ENCODE data around the gene GJD3. TPM values are rescaled to one million over a fixed set of nuclear protein-coding genes. Genes with fewer than 3 reads are reported as not detected.

The GJD3 gene
- total and polyA plus RNA-seq, 9 of the 15 experiments (the other 6 are each of a cell fraction or from before 2014, with no cell fraction given): 0.17 to 0.38 TPM; not detected in 7

DNA sequence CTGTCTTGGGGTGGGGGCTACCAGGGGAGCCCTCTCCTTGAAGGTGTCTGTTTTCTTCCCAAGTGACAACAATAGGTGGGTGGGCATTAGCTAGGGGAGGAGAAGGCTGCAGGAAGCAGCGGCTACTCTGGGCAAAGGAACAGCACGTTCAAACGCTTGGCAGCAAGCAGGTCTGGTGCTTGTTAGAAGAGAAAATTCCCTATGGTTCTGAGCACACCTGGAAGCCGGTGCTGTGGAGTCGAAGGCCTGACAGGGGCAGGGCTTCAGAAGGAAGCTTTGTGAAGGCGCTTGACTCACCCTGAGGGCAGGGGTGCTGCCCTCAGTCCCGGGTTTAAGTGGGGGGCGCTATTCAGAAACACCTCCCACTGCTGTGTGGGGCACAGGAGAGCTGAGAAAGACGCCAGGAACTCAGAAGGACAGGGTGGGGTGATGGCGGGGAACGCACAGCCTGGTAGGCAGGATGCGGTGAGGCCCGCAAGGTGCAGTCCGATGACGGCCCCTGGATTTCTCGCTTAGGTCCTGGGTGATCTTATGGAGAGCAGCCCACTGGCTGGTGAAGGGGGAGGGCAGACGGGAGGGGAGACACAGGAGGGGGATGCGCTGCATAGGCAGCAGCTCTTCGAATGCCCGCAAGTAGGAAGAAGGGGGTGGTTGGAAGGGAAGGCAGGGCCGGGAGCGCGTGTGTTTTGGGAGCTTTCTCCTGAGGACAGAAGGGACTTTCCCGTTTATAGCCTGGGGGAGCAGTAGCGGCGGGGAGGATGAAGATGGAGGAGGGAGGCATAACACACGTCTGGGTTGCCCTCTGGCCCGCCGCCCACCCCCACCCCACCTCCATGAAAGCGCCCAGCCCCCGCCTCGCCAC lies 3.2 kb downstream of the GJD3 start (continued):
- TF ChIP-seq ZNF444 (CRISPR knock-in tag; IDR thresholded peaks at IDR 0.05): no peak
- TF ChIP-seq, protein P1, sequence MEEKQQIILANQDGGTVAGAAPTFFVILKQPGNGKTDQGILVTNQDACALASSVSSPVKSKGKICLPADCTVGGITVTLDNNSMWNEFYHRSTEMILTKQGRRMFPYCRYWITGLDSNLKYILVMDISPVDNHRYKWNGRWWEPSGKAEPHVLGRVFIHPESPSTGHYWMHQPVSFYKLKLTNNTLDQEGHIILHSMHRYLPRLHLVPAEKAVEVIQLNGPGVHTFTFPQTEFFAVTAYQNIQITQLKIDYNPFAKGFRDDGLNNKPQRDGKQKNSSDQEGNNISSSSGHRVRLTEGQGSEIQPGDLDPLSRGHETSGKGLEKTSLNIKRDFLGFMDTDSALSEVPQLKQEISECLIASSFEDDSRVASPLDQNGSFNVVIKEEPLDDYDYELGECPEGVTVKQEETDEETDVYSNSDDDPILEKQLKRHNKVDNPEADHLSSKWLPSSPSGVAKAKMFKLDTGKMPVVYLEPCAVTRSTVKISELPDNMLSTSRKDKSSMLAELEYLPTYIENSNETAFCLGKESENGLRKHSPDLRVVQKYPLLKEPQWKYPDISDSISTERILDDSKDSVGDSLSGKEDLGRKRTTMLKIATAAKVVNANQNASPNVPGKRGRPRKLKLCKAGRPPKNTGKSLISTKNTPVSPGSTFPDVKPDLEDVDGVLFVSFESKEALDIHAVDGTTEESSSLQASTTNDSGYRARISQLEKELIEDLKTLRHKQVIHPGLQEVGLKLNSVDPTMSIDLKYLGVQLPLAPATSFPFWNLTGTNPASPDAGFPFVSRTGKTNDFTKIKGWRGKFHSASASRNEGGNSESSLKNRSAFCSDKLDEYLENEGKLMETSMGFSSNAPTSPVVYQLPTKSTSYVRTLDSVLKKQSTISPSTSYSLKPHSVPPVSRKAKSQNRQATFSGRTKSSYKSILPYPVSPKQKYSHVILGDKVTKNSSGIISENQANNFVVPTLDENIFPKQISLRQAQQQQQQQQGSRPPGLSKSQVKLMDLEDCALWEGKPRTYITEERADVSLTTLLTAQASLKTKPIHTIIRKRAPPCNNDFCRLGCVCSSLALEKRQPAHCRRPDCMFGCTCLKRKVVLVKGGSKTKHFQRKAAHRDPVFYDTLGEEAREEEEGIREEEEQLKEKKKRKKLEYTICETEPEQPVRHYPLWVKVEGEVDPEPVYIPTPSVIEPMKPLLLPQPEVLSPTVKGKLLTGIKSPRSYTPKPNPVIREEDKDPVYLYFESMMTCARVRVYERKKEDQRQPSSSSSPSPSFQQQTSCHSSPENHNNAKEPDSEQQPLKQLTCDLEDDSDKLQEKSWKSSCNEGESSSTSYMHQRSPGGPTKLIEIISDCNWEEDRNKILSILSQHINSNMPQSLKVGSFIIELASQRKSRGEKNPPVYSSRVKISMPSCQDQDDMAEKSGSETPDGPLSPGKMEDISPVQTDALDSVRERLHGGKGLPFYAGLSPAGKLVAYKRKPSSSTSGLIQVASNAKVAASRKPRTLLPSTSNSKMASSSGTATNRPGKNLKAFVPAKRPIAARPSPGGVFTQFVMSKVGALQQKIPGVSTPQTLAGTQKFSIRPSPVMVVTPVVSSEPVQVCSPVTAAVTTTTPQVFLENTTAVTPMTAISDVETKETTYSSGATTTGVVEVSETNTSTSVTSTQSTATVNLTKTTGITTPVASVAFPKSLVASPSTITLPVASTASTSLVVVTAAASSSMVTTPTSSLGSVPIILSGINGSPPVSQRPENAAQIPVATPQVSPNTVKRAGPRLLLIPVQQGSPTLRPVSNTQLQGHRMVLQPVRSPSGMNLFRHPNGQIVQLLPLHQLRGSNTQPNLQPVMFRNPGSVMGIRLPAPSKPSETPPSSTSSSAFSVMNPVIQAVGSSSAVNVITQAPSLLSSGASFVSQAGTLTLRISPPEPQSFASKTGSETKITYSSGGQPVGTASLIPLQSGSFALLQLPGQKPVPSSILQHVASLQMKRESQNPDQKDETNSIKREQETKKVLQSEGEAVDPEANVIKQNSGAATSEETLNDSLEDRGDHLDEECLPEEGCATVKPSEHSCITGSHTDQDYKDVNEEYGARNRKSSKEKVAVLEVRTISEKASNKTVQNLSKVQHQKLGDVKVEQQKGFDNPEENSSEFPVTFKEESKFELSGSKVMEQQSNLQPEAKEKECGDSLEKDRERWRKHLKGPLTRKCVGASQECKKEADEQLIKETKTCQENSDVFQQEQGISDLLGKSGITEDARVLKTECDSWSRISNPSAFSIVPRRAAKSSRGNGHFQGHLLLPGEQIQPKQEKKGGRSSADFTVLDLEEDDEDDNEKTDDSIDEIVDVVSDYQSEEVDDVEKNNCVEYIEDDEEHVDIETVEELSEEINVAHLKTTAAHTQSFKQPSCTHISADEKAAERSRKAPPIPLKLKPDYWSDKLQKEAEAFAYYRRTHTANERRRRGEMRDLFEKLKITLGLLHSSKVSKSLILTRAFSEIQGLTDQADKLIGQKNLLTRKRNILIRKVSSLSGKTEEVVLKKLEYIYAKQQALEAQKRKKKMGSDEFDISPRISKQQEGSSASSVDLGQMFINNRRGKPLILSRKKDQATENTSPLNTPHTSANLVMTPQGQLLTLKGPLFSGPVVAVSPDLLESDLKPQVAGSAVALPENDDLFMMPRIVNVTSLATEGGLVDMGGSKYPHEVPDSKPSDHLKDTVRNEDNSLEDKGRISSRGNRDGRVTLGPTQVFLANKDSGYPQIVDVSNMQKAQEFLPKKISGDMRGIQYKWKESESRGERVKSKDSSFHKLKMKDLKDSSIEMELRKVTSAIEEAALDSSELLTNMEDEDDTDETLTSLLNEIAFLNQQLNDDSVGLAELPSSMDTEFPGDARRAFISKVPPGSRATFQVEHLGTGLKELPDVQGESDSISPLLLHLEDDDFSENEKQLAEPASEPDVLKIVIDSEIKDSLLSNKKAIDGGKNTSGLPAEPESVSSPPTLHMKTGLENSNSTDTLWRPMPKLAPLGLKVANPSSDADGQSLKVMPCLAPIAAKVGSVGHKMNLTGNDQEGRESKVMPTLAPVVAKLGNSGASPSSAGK (IDR thresholded peaks at IDR 0.05): no peak
- no peak for TF ChIP-seq ADNP (tag; IDR thresholded peaks at IDR 0.05)
- no peak for TF ChIP-seq CBX8 (IDR thresholded peaks at IDR 0.05; ENCODE audit: borderline replicate concordance, extremely low read depth, low read depth, low read length, poor library complexity, severe bottlenecking)
- no peak for TF ChIP-seq ZNF384 (IDR thresholded peaks at IDR 0.05; ENCODE audit: low read depth, low read length)
- TF ChIP-seq PURB (CRISPR knock-in tag; IDR thresholded peaks at IDR 0.05; ENCODE audit: low read depth): no peak
- TF ChIP-seq, protein P2, sequence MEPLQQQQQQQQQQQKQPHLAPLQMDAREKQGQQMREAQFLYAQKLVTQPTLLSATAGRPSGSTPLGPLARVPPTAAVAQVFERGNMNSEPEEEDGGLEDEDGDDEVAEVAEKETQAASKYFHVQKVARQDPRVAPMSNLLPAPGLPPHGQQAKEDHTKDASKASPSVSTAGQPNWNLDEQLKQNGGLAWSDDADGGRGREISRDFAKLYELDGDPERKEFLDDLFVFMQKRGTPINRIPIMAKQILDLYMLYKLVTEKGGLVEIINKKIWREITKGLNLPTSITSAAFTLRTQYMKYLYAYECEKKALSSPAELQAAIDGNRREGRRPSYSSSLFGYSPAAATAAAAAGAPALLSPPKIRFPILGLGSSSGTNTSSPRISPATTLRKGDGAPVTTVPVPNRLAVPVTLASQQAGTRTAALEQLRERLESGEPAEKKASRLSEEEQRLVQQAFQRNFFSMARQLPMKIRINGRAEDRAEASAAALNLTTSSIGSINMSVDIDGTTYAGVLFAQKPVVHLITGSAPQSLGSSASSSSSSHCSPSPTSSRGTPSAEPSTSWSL (CRISPR knock-in tag; IDR thresholded peaks at IDR 0.05; ENCODE audit: borderline replicate concordance): no peak
- TF ChIP-seq PHF8 (IDR thresholded peaks at IDR 0.05; ENCODE audit: borderline replicate concordance, low read length): no peak
- TF ChIP-seq, protein P3, sequence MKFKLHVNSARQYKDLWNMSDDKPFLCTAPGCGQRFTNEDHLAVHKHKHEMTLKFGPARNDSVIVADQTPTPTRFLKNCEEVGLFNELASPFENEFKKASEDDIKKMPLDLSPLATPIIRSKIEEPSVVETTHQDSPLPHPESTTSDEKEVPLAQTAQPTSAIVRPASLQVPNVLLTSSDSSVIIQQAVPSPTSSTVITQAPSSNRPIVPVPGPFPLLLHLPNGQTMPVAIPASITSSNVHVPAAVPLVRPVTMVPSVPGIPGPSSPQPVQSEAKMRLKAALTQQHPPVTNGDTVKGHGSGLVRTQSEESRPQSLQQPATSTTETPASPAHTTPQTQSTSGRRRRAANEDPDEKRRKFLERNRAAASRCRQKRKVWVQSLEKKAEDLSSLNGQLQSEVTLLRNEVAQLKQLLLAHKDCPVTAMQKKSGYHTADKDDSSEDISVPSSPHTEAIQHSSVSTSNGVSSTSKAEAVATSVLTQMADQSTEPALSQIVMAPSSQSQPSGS (CRISPR knock-in tag; IDR thresholded peaks at IDR 0.05): no peak
- no peak for TF ChIP-seq ZNF445 (CRISPR knock-in tag; IDR thresholded peaks at IDR 0.05; ENCODE audit: low read depth)
- TF ChIP-seq ZNF408 (CRISPR knock-in tag; IDR thresholded peaks at IDR 0.05; ENCODE audit: low read depth): no peak
- TF ChIP-seq TBL1XR1 (IDR thresholded peaks at IDR 0.05; ENCODE audit: low read length in 2 of 2): no peak

Measured in K562 (cell line).